ENCODE data around the gene UBR2.
"Not testable (repeated sequence)": the region's sequence is repeated elsewhere in the genome, so short reads cannot be mapped to it uniquely, and the experiment has no call there.

UBR2 gene

GRCh38 chr6:42598300-42598699, 34.5 kb downstream of the UBR2 start:
- Histone ChIP-seq H3K9me3 (ENCODE audit: control insufficient read depth, insufficient read depth, low read length) (no peaks in the 10 kb centered on the region), H3K9ac (ENCODE audit: low read depth, low read length) (no peak overlapping the region), H3K27me3 (ENCODE audit: control insufficient read depth, insufficient read depth, low read length) (no peaks in the 10 kb centered on the region), H3K4me1 (ENCODE audit: control insufficient read depth, insufficient read depth, low read length) (no peaks in the 10 kb centered on the region), H3K36me3 (ENCODE audit: control insufficient read depth, insufficient read depth, low read length) (no peaks in the 10 kb centered on the region), H3K4me3 (ENCODE audit: low read depth, low read length) (no peak overlapping the region)

- H3K9ac ChIP-seq (ENCODE audit: low read depth, low read length): no peak overlapping the region
- no peaks in the 10 kb centered on the region for H3K4me1 ChIP-seq (ENCODE audit: control insufficient read depth, insufficient read depth, low read length)
- no peaks in the 10 kb centered on the region for H3K36me3 ChIP-seq (ENCODE audit: control insufficient read depth, insufficient read depth, low read length)
- no peak overlapping the region for H3K4me3 ChIP-seq (ENCODE audit: low read depth, low read length)
- no peaks in the 10 kb centered on the region for H3K9me3 ChIP-seq (ENCODE audit: control insufficient read depth, insufficient read depth, low read length)
- no peaks in the 10 kb centered on the region for H3K27me3 ChIP-seq (ENCODE audit: control insufficient read depth, insufficient read depth, low read length)
Measured at GRCh38 chr6:42599558-42599957, 35.7 kb downstream of the UBR2 start.

GRCh38 chr6:42604150-42604549, 40.3 kb downstream of the UBR2 start:
- Histone ChIP-seq H3K4me3 (ENCODE audit: low read depth, low read length) (no peak overlapping the region), H3K27me3 (ENCODE audit: control insufficient read depth, insufficient read depth, low read length) (no peaks in the 10 kb centered on the region), H3K36me3 (ENCODE audit: control insufficient read depth, insufficient read depth, low read length) (no peaks in the 10 kb centered on the region), H3K9me3 (ENCODE audit: control insufficient read depth, insufficient read depth, low read length) (no peaks in the 10 kb centered on the region), H3K9ac (ENCODE audit: low read depth, low read length) (no peak overlapping the region), H3K4me1 (ENCODE audit: control insufficient read depth, insufficient read depth, low read length) (no peaks in the 10 kb centered on the region)

GRCh38 chr6:42604699-42605098, 40.9 kb downstream of the UBR2 start:
- H3K4me3 ChIP-seq (ENCODE audit: low read depth, low read length); H3K4me1 ChIP-seq (ENCODE audit: control insufficient read depth, insufficient read depth, low read length); H3K36me3 ChIP-seq (ENCODE audit: control insufficient read depth, insufficient read depth, low read length); H3K27me3 ChIP-seq (ENCODE audit: control insufficient read depth, insufficient read depth, low read length); H3K9me3 ChIP-seq (ENCODE audit: control insufficient read depth, insufficient read depth, low read length); H3K9ac ChIP-seq (ENCODE audit: low read depth, low read length): not testable (repeated sequence)

GRCh38 chr6:42610416-42610815, 46.6 kb downstream of the UBR2 start:
- Histone ChIP-seq H3K27me3 (ENCODE audit: control insufficient read depth, insufficient read depth, low read length) (no peaks in the 10 kb centered on the region), H3K9ac (ENCODE audit: low read depth, low read length) (no peak overlapping the region), H3K36me3 (ENCODE audit: control insufficient read depth, insufficient read depth, low read length) (no peaks in the 10 kb centered on the region), H3K4me3 (ENCODE audit: low read depth, low read length) (no peak overlapping the region), H3K9me3 (ENCODE audit: control insufficient read depth, insufficient read depth, low read length) (no peaks in the 10 kb centered on the region), H3K4me1 (ENCODE audit: control insufficient read depth, insufficient read depth, low read length) (no peaks in the 10 kb centered on the region)

GRCh38 chr6:42615518-42615917, 51.7 kb downstream of the UBR2 start:
- Histone ChIP-seq H3K27me3 (ENCODE audit: control insufficient read depth, insufficient read depth, low read length) (no peaks in the 10 kb centered on the region), H3K9ac (ENCODE audit: low read depth, low read length) (no peak overlapping the region), H3K36me3 (ENCODE audit: control insufficient read depth, insufficient read depth, low read length) (no peaks in the 10 kb centered on the region), H3K9me3 (ENCODE audit: control insufficient read depth, insufficient read depth, low read length) (no peaks in the 10 kb centered on the region), H3K4me1 (ENCODE audit: control insufficient read depth, insufficient read depth, low read length) (peaks cover 6% of the 10 kb centered on the region), H3K4me3 (ENCODE audit: low read depth, low read length) (no peak overlapping the region)

- Histone ChIP-seq H3K9me3 (ENCODE audit: control insufficient read depth, insufficient read depth, low read length) (no peaks in the 10 kb centered on the region), H3K27me3 (ENCODE audit: control insufficient read depth, insufficient read depth, low read length) (no peaks in the 10 kb centered on the region), H3K4me3 (ENCODE audit: low read depth, low read length) (no peak overlapping the region), H3K36me3 (ENCODE audit: control insufficient read depth, insufficient read depth, low read length) (no peaks in the 10 kb centered on the region), H3K4me1 (ENCODE audit: control insufficient read depth, insufficient read depth, low read length) (peaks cover 6% of the 10 kb centered on the region), H3K9ac (ENCODE audit: low read depth, low read length) (no peak overlapping the region)
Measured at GRCh38 chr6:42616716-42617115, 52.9 kb downstream of the UBR2 start.

GRCh38 chr6:42618105-42618504, 54.3 kb downstream of the UBR2 start:
- Histone ChIP-seq H3K27me3 (ENCODE audit: control insufficient read depth, insufficient read depth, low read length) (no peaks in the 10 kb centered on the region), H3K9me3 (ENCODE audit: control insufficient read depth, insufficient read depth, low read length) (no peaks in the 10 kb centered on the region), H3K36me3 (ENCODE audit: control insufficient read depth, insufficient read depth, low read length) (no peaks in the 10 kb centered on the region), H3K9ac (ENCODE audit: low read depth, low read length) (no peak overlapping the region), H3K4me3 (ENCODE audit: low read depth, low read length) (no peak overlapping the region), H3K4me1 (ENCODE audit: control insufficient read depth, insufficient read depth, low read length) (peaks cover 6% of the 10 kb centered on the region)

GRCh38 chr6:42618686-42619085, 54.9 kb downstream of the UBR2 start:
- Histone ChIP-seq H3K4me3 (ENCODE audit: low read depth, low read length) (no peak overlapping the region), H3K9me3 (ENCODE audit: control insufficient read depth, insufficient read depth, low read length) (no peaks in the 10 kb centered on the region), H3K27me3 (ENCODE audit: control insufficient read depth, insufficient read depth, low read length) (no peaks in the 10 kb centered on the region), H3K36me3 (ENCODE audit: control insufficient read depth, insufficient read depth, low read length) (no peaks in the 10 kb centered on the region), H3K4me1 (ENCODE audit: control insufficient read depth, insufficient read depth, low read length) (peaks cover 6% of the 10 kb centered on the region), H3K9ac (ENCODE audit: low read depth, low read length) (no peak overlapping the region)

GRCh38 chr6:42619963-42620362, 56.1 kb downstream of the UBR2 start:
- H3K4me1 ChIP-seq (ENCODE audit: control insufficient read depth, insufficient read depth, low read length): peaks cover 6% of the 10 kb centered on the region
- H3K4me3 ChIP-seq (ENCODE audit: low read depth, low read length): no peak overlapping the region
- H3K9me3 ChIP-seq (ENCODE audit: control insufficient read depth, insufficient read depth, low read length): no peaks in the 10 kb centered on the region
- H3K9ac ChIP-seq (ENCODE audit: low read depth, low read length): no peak overlapping the region
- no peaks in the 10 kb centered on the region for H3K27me3 ChIP-seq (ENCODE audit: control insufficient read depth, insufficient read depth, low read length)
- no peaks in the 10 kb centered on the region for H3K36me3 ChIP-seq (ENCODE audit: control insufficient read depth, insufficient read depth, low read length)

- Histone ChIP-seq H3K9me3 (ENCODE audit: control insufficient read depth, insufficient read depth, low read length) (no peaks in the 10 kb centered on the region), H3K4me3 (ENCODE audit: low read depth, low read length) (no peak overlapping the region), H3K4me1 (ENCODE audit: control insufficient read depth, insufficient read depth, low read length) (no peaks in the 10 kb centered on the region), H3K9ac (ENCODE audit: low read depth, low read length) (no peak overlapping the region), H3K27me3 (ENCODE audit: control insufficient read depth, insufficient read depth, low read length) (no peaks in the 10 kb centered on the region), H3K36me3 (ENCODE audit: control insufficient read depth, insufficient read depth, low read length) (no peaks in the 10 kb centered on the region)
Measured at GRCh38 chr6:42624601-42625000, 60.8 kb downstream of the UBR2 start.

GRCh38 chr6:42627044-42627443, 63.2 kb downstream of the UBR2 start:
- Histone ChIP-seq H3K4me1 (ENCODE audit: control insufficient read depth, insufficient read depth, low read length) (no peaks in the 10 kb centered on the region), H3K27me3 (ENCODE audit: control insufficient read depth, insufficient read depth, low read length) (no peaks in the 10 kb centered on the region), H3K36me3 (ENCODE audit: control insufficient read depth, insufficient read depth, low read length) (no peaks in the 10 kb centered on the region), H3K9me3 (ENCODE audit: control insufficient read depth, insufficient read depth, low read length) (no peaks in the 10 kb centered on the region), H3K9ac (ENCODE audit: low read depth, low read length) (no peak overlapping the region), H3K4me3 (ENCODE audit: low read depth, low read length) (no peak overlapping the region)

GRCh38 chr6:42627674-42628073, 63.8 kb downstream of the UBR2 start:
- Histone ChIP-seq H3K9ac (ENCODE audit: low read depth, low read length) (no peak overlapping the region), H3K4me1 (ENCODE audit: control insufficient read depth, insufficient read depth, low read length) (no peaks in the 10 kb centered on the region), H3K9me3 (ENCODE audit: control insufficient read depth, insufficient read depth, low read length) (no peaks in the 10 kb centered on the region), H3K4me3 (ENCODE audit: low read depth, low read length) (no peak overlapping the region), H3K27me3 (ENCODE audit: control insufficient read depth, insufficient read depth, low read length) (no peaks in the 10 kb centered on the region), H3K36me3 (ENCODE audit: control insufficient read depth, insufficient read depth, low read length) (no peaks in the 10 kb centered on the region)

Data from iPS-15b (cell line).